MCF 10A (cell line): ENCODE measurements around the gene ARHGAP4. TPM values are rescaled to one million over a fixed set of nuclear protein-coding genes. Genes with fewer than 3 reads are reported as not detected.

Experiments used
- BruUV-seq: library from RNA; stranded (reverse); fragments of 400-500 nt; replicated peaks from 2 replicates; lab custom pipeline; 2021; lab: Mats Ljungman, UMichigan
- CTCF ChIA-PET: fragments of 300-600 bp; sonication (Branson Sonifier 250); formaldehyde crosslinking; extraction: SDS; loops from one replicate; lab custom pipeline; 2021; ENCODE audit warnings: antibody characterized with exemption, inconsistent platforms; lab: Yijun Ruan, JAX
- POLR2A ChIA-PET: fragments of 300-600, 350-650 bp; sonication (Branson Sonifier 250); formaldehyde crosslinking; extraction: SDS; loops from one replicate; lab custom pipeline; 2020; ENCODE audit warnings: antibody characterized with exemption, inconsistent platforms; lab: Yijun Ruan, JAX
- DNase-seq: peaks from one replicate; pipeline ENCODE4 v3.0.0-alpha.2; 2018; ENCODE audit not compliant: unreplicated experiment
- H3K27ac Mint-ChIP-seq: one replicate; pipeline ENCODE4 v1.8.0; 2022; ENCODE audit warnings: mild to moderate bottlenecking, low read depth, mixed read lengths; ENCODE audit not compliant: unreplicated experiment
- H3K27me3 Mint-ChIP-seq: one replicate; pipeline ENCODE4 v1.8.0; 2022; ENCODE audit warnings: mixed read lengths; ENCODE audit not compliant: insufficient read depth, unreplicated experiment
- H3K36me3 Mint-ChIP-seq: one replicate; pipeline ENCODE4 v1.8.0; 2022; ENCODE audit warnings: mild to moderate bottlenecking, moderate library complexity, mixed read lengths; ENCODE audit not compliant: insufficient read depth, unreplicated experiment
- H3K4me1 Mint-ChIP-seq: one replicate; pipeline ENCODE4 v1.8.0; 2022; ENCODE audit warnings: mixed read lengths; ENCODE audit not compliant: insufficient read depth, unreplicated experiment
- H3K4me3 Mint-ChIP-seq: one replicate; pipeline ENCODE4 v1.8.0; 2022; ENCODE audit warnings: mild to moderate bottlenecking, moderate library complexity, mixed read lengths; ENCODE audit not compliant: unreplicated experiment
- H3K9me3 Mint-ChIP-seq: one replicate; pipeline ENCODE4 v1.8.0; 2022; ENCODE audit warnings: mixed read lengths; ENCODE audit not compliant: unreplicated experiment
- intact Hi-C: fragments of 100-400 bp; cut with micrococcal nuclease; formaldehyde crosslinking; loops from 2 replicates; pipeline ENCODE4 v1.14.1; 2022
- total RNA-seq: library from RNA; stranded (reverse); gene quantifications from 2 replicates; pipeline ENCODE4 v1.2.3, GENCODE V29; 2022
- TF ChIP-seq, protein P1 (sequence below): fragments of 200-600 bp; IDR thresholded peaks from one replicate; pipeline ENCODE4 v1.8.0; 2022; ENCODE audit warnings: antibody characterized with exemption, mild to moderate bottlenecking; ENCODE audit not compliant: unreplicated experiment

ARHGAP4 gene
- total RNA-seq, 1 experiment from 2014 or later, result 2.3 TPM

DNA sequence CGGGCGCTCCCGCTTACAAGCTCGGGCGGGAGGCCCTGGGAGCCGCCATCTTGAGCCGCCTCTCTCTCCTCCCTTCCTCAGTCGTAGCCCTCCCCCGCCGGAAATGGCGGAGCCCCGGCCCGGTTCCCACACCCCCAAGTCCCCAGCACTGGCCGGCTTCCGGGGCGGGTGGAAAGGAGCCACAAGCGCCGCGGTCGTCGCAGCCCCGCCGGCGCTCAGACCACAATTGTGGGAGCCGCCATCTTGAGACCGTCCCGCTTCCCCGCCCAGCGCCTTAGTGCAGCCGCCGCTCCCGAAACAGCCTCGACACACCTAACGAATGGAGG is 45.0 kb upstream of the ARHGAP4 start:
- peak overlapping the region; percentile 100 for H3K27ac Mint-ChIP-seq
- peaks cover 29% of the 10 kb centered on the region for H3K4me1 Mint-ChIP-seq
- TF ChIP-seq, protein P1, sequence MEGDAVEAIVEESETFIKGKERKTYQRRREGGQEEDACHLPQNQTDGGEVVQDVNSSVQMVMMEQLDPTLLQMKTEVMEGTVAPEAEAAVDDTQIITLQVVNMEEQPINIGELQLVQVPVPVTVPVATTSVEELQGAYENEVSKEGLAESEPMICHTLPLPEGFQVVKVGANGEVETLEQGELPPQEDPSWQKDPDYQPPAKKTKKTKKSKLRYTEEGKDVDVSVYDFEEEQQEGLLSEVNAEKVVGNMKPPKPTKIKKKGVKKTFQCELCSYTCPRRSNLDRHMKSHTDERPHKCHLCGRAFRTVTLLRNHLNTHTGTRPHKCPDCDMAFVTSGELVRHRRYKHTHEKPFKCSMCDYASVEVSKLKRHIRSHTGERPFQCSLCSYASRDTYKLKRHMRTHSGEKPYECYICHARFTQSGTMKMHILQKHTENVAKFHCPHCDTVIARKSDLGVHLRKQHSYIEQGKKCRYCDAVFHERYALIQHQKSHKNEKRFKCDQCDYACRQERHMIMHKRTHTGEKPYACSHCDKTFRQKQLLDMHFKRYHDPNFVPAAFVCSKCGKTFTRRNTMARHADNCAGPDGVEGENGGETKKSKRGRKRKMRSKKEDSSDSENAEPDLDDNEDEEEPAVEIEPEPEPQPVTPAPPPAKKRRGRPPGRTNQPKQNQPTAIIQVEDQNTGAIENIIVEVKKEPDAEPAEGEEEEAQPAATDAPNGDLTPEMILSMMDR, result no peak
- TSS peak; percentile 37 for BruUV-seq
- CTCF ChIA-PET, result interaction anchor here (0.7 to 5.2 kb wide), 4 partner anchors 24 to 392 kb away, joined by 3 to 38 read pairs (median 6); partner anchors contain the start of gene RENBP
- no peaks in the 10 kb centered on the region for H3K9me3 Mint-ChIP-seq
- H3K36me3 Mint-ChIP-seq, result peaks cover 4% of the 10 kb centered on the region
- no peaks in the 10 kb centered on the region for H3K27me3 Mint-ChIP-seq
- POLR2A ChIA-PET, result interaction anchor here (0.6 to 3.8 kb wide), 21 partner anchors 25 to 1030 kb away, joined by 3 to 15 read pairs (median 4); partner anchors contain the start of genes ARHGAP4, G6PD, IKBKG and RPL10
- peak; percentile 96 for DNase-seq
- peak overlapping the region; percentile 95 for H3K4me3 Mint-ChIP-seq
- intact Hi-C loops, result no loop called here

DNA sequence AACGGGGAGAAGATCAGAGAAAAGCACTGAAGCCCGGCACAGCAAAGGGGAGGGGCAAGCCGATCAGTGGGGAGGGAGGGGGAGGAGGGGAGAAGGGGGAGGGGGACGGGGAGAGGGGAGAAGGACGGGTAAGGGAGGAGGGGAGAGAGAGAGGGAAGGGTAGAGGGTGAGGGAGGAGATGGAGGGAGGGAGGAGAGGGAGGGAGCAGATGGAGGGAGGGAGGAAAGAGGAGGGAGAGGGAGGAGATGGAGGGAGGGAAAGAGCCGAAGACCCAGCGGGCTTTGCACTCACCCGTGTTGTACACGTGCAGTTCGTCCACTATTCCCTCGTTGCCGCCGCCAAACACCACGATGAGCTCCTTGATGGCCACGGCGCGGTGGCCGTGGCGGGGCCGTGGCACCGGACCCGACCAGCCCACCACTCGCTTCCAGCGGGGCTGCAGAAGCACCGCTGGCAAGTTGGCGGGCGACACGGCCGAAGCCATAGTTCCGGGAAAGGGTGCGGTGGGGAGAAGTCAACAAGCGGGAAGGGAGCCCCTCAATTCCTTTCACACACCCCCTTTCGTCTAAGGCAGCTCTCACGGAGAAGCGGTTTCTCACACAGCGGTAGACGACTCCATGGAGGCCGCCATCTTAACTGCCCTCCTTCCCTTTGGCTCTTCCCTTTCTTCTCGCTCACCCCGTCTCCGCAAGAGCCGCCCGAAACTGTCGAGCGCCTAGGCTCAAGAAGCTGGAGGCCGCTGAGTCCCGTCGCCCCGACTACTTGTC is 44.5 kb upstream of the ARHGAP4 start:
- no TSS peak for BruUV-seq
- ChIA-PET POLR2A (interaction anchor here (0.6 to 3.8 kb wide), 22 partner anchors 25 to 1029 kb away, joined by 3 to 15 read pairs (median 4); partner anchors contain the start of genes G6PD, IKBKG and RPL10), CTCF (interaction anchor here (0.8 to 5.2 kb wide), 3 partner anchors 24 to 201 kb away, joined by 3 to 38 read pairs (median 8); partner anchors contain the start of gene RENBP)
- TF ChIP-seq, protein P1, result no peak
- Mint-ChIP-seq H3K27ac (peak overlapping the region; percentile 100), H3K4me3 (peak overlapping the region; percentile 95), H3K36me3 (peaks cover 4% of the 10 kb centered on the region), H3K4me1 (peaks cover 29% of the 10 kb centered on the region), H3K9me3 (no peaks in the 10 kb centered on the region), H3K27me3 (no peaks in the 10 kb centered on the region)
- intact Hi-C loops, result no loop called here
- DNase-seq, result peak; percentile 58

DNA sequence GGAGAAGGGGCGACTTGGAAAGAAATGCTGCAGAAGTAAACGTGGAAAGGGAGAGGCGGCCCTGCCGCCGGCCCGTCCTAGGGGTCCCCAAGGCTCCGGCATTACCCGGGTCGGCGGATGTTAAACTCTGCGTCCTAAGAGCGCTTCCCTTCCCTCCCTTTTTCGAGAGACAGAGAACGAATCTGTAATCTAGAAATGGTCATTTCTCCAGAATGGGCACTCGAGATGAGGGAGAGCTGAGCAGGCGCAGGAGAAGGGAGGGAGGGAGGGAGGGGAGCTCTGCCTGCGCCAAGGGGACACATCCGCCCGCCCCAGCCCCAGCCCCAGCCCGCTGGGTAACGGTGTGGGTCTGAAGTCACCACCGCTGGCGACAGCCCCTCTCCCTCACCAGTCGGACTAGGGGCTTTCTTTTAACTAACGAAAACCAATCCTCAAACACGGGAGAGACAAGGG is 43.9 kb upstream of the ARHGAP4 start:
- no peak for DNase-seq
- CTCF ChIA-PET, result interaction anchor here (0.8 to 5.2 kb wide), 3 partner anchors 18 to 200 kb away, joined by 3 to 50 read pairs (median 38); partner anchors contain the start of gene RENBP
- BruUV-seq, result no TSS peak
- no peaks in the 10 kb centered on the region for H3K9me3 Mint-ChIP-seq
- peaks cover 10% of the 10 kb centered on the region for H3K36me3 Mint-ChIP-seq
- TF ChIP-seq, protein P1, result no peak
- no peaks in the 10 kb centered on the region for H3K27me3 Mint-ChIP-seq
- intact Hi-C loops, result no loop called here
- POLR2A ChIA-PET, result interaction anchor here (0.7 to 2.3 kb wide), 7 partner anchors 41 to 428 kb away, joined by 3 to 12 read pairs (median 6); partner anchors contain the start of genes EMD and RPL10
- H3K27ac Mint-ChIP-seq, result no peak overlapping the region
- H3K4me3 Mint-ChIP-seq, result peak overlapping the region; percentile 95
- H3K4me1 Mint-ChIP-seq, result peaks cover 29% of the 10 kb centered on the region
